AG04450 (cell line): ENCODE results near the gene ZBTB22. TPM values are rescaled to one million over a fixed set of nuclear protein-coding genes. Genes with fewer than 3 reads are reported as not detected.

Experiments used
- CTCF ChIA-PET: fragments of 300-600, 350-600 bp; formaldehyde crosslinking; extraction: SDS; loops from one replicate; lab custom pipeline; 2022; ENCODE audit warnings: antibody characterized with exemption, inconsistent platforms; lab: Charles Lee
- POLR2A ChIA-PET: fragments of 350-600 bp; formaldehyde crosslinking; extraction: SDS; loops from one replicate; lab custom pipeline; 2021; ENCODE audit warnings: antibody characterized with exemption, inconsistent platforms; lab: Yijun Ruan, JAX
- DNase-seq: peaks from one replicate; pipeline ENCODE4 v3.0.0-alpha.2; 2011; ENCODE audit warnings: low read depth, low spot score
- H3K27ac ChIP-seq: one replicate; pipeline ENCODE4 v1.5.1; 2012; ENCODE audit warnings: low read depth, low read length, control low read depth
- H3K27me3 ChIP-seq: one replicate; pipeline ENCODE4 v1.6.0; 2012; ENCODE audit warnings: low read length; ENCODE audit not compliant: control insufficient read depth, insufficient read depth
- H3K4me3 ChIP-seq: 2 replicates; pipeline ENCODE4 v1.5.1; 2011; ENCODE audit warnings: mild to moderate bottlenecking, low read depth, low read length, control low read depth
- H3K9me3 ChIP-seq: 2 replicates; pipeline ENCODE4 v1.5.1; 2012; ENCODE audit warnings: low read length; ENCODE audit not compliant: control insufficient read depth, insufficient read depth
- CTCF ChIP-seq: IDR thresholded peaks from 2 replicates; pipeline ENCODE4 v1.5.1; 2011; ENCODE audit warnings: low read depth, low read length, control low read depth, inconsistent platforms
- polyA plus RNA-seq: library from polyadenylated mRNA; depleted of rRNA; stranded (reverse); fragments of >200 nt; gene quantifications from 2 replicates; pipeline ENCODE4 v1.2.3, GENCODE V29; 2011

Gene ZBTB22
- polyA plus RNA-seq, 1 experiment, result 8.4 TPM

GRCh38 chr6:33323623-33323948, 6.0 kb upstream of the ZBTB22 start:
- POLR2A ChIA-PET, result interaction anchor here (0.6 kb wide), 1 partner anchor 10 kb away, joined by 3 read pairs; no protein-coding TSS in a partner anchor
- H3K27me3 ChIP-seq, result no peaks in the 10 kb centered on the region
- DNase-seq, result no peak
- CTCF ChIA-PET, result no interaction called here
- peak overlapping the region; percentile 93 for H3K27ac ChIP-seq
- no peaks in the 10 kb centered on the region for H3K9me3 ChIP-seq
- TF ChIP-seq CTCF, result no peak
- peak overlapping the region; percentile 78 for H3K4me3 ChIP-seq

- POLR2A ChIA-PET, result interaction anchor here (1.5 kb wide), 1 partner anchor 49 kb away, joined by 8 read pairs; the partner anchor contains the start of genes RPS18 and VPS52
These were observed 3.7 kb upstream of the ZBTB22 start for GRCh38 chr6:33321227-33321626.

GRCh38 chr6:33320315-33321181, 3.0 kb upstream of the ZBTB22 start:
- peak; percentile 84 for DNase-seq
- Histone ChIP-seq H3K9me3 (no peaks in the 10 kb centered on the region), H3K27ac (peak overlapping the region; percentile 99), H3K4me3 (peak overlapping the region; percentile 78), H3K27me3 (no peaks in the 10 kb centered on the region)
- POLR2A ChIA-PET, result interaction anchor here (0.7 to 1.5 kb wide), 5 partner anchors 8 to 349 kb away, joined by 3 to 8 read pairs (median 4); partner anchors contain the start of genes RGL2, RPS18 and VPS52
- CTCF ChIA-PET, result interaction anchor here (1.0 to 1.2 kb wide), 3 partner anchors 25 to 72 kb away, joined by 3 to 6 read pairs (median 4); no protein-coding TSS in a partner anchor
- TF ChIP-seq CTCF, result no peak

More at GRCh38 chr6:33321227-33321626, 3.7 kb upstream of the ZBTB22 start:
- CTCF ChIA-PET, result interaction anchor here (1.2 kb wide), 2 partner anchors 70 to 73 kb away, joined by 3 to 4 read pairs; no protein-coding TSS in a partner anchor
- no peaks in the 10 kb centered on the region for H3K27me3 ChIP-seq
- H3K27ac ChIP-seq, result peak overlapping the region; percentile 99
- TF ChIP-seq CTCF, result no peak
- peak overlapping the region; percentile 78 for H3K4me3 ChIP-seq
- H3K9me3 ChIP-seq, result no peaks in the 10 kb centered on the region
- no peak for DNase-seq

GRCh38 chr6:33319939-33320314, 2.4 kb upstream of the ZBTB22 start:
- Histone ChIP-seq H3K27ac (peak overlapping the region; percentile 99), H3K27me3 (no peaks in the 10 kb centered on the region), H3K9me3 (no peaks in the 10 kb centered on the region; the same call in 1 of the 2 replicates), H3K4me3 (peak overlapping the region; percentile 78)
- CTCF ChIA-PET, result interaction anchor here (1.0 kb wide), 1 partner anchor 26 kb away, joined by 6 read pairs; no protein-coding TSS in a partner anchor
- DNase-seq, result no peak
- no peak for TF ChIP-seq CTCF
- POLR2A ChIA-PET, result interaction anchor here (0.7 to 1.2 kb wide), 4 partner anchors 8 to 348 kb away, joined by 3 to 5 read pairs (median 4); partner anchors contain the start of gene RGL2
